Effector memory CD8-positive, alpha-beta T cell (primary cell): ENCODE data around the gene OR13C5.

Experiments used
- ATAC-seq: fragments of 150-1000 bp; cut with Tn5 transposase; replicated peaks from 2 replicates; pipeline ENCODE4 v1.10.0; 2021; ENCODE audit warnings: mild to moderate bottlenecking, moderate library complexity
- DNase-seq, 3 experiments: peaks; one replicate each; pipeline ENCODE4 v3.0.0; 2021
- H3K27ac Mint-ChIP-seq, 2 donors: one replicate each; pipeline ENCODE4 v1.8.0; 2022; ENCODE audit warnings: mild to moderate bottlenecking in 2 of 2, mixed read lengths in 2 of 2, moderate library complexity in 2 of 2
- H3K27me3 Mint-ChIP-seq, 2 donors: one replicate each; pipeline ENCODE4 v1.8.0; 2022; ENCODE audit warnings: mixed read lengths in 2 of 2
- H3K36me3 Mint-ChIP-seq: one replicate; pipeline ENCODE4 v1.8.0; 2022; ENCODE audit warnings: mild to moderate bottlenecking, moderate library complexity, mixed read lengths; ENCODE audit not compliant: insufficient read depth
- H3K4me1 Mint-ChIP-seq, 2 donors: one replicate each; pipeline ENCODE4 v1.8.0; 2022; ENCODE audit warnings: low read depth in 2 of 2, mixed read lengths in 2 of 2
- H3K4me3 Mint-ChIP-seq, 2 donors: one replicate each; pipeline ENCODE4 v1.8.0; 2022; ENCODE audit warnings: mild to moderate bottlenecking in 2 of 2, mixed read lengths in 2 of 2, moderate library complexity in 2 of 2
- H3K9me3 Mint-ChIP-seq, 2 donors: one replicate each; pipeline ENCODE4 v1.8.0; 2022; ENCODE audit warnings: mixed read lengths in 2 of 2

Gene OR13C5

GRCh38 chr9:104580562-104580961, 18.7 kb downstream of the OR13C5 start:
- H3K27ac Mint-ChIP-seq, result no peak overlapping the region
- ATAC-seq (no peak), DNase-seq (no peak)
- H3K4me3 Mint-ChIP-seq, result no peak overlapping the region
- peaks cover 0 to 2% of the 10 kb centered on the region in 2 donors for H3K9me3 Mint-ChIP-seq
- H3K36me3 Mint-ChIP-seq, result no peaks in the 10 kb centered on the region
- no peaks in the 10 kb centered on the region for H3K27me3 Mint-ChIP-seq
- no peaks in the 10 kb centered on the region for H3K4me1 Mint-ChIP-seq

- no peaks in the 10 kb centered on the region for H3K27me3 Mint-ChIP-seq
- DNase-seq (no peak), ATAC-seq (no peak)
- H3K27ac Mint-ChIP-seq, result no peak overlapping the region
- H3K36me3 Mint-ChIP-seq, result no peaks in the 10 kb centered on the region
- peaks cover 0 to 2% of the 10 kb centered on the region in 2 donors for H3K9me3 Mint-ChIP-seq
- H3K4me3 Mint-ChIP-seq, result no peak overlapping the region
- H3K4me1 Mint-ChIP-seq, result no peaks in the 10 kb centered on the region
These were observed 21.9 kb downstream of the OR13C5 start for GRCh38 chr9:104577263-104577662.

GRCh38 chr9:104575456-104575855, 23.8 kb downstream of the OR13C5 start:
- ATAC-seq, result no peak
- no peaks in the 10 kb centered on the region for H3K36me3 Mint-ChIP-seq
- no peak overlapping the region for H3K27ac Mint-ChIP-seq
- no peaks in the 10 kb centered on the region for H3K4me1 Mint-ChIP-seq
- no peaks in the 10 kb centered on the region for H3K27me3 Mint-ChIP-seq
- no peak overlapping the region for H3K4me3 Mint-ChIP-seq
- no peaks in the 10 kb centered on the region for H3K9me3 Mint-ChIP-seq
- DNase-seq, result no peak

- ATAC-seq (no peak), DNase-seq (no peak)
- peaks cover 0 to 7% of the 10 kb centered on the region in 2 donors for H3K9me3 Mint-ChIP-seq
- H3K27me3 Mint-ChIP-seq, result no peaks in the 10 kb centered on the region
- no peaks in the 10 kb centered on the region for H3K36me3 Mint-ChIP-seq
- H3K27ac Mint-ChIP-seq, result no peak overlapping the region
- H3K4me1 Mint-ChIP-seq, result no peaks in the 10 kb centered on the region
- H3K4me3 Mint-ChIP-seq, result no peak overlapping the region
These were observed 26.6 kb downstream of the OR13C5 start for GRCh38 chr9:104572612-104573011.

GRCh38 chr9:104568868-104569267, 30.3 kb downstream of the OR13C5 start, which contains the start of gene OR13C8:
TSS of gene OR13C8 (plus strand) at chr9:104569168. CDS start at chr9:104569168, 0 bp downstream.
- Mint-ChIP-seq H3K9me3 (peaks cover 3 to 7% of the 10 kb centered on the region in 2 donors), H3K27ac (no peak within 1 kb of the TSS), H3K36me3 (no peaks in the 10 kb centered on the region), H3K4me1 (no peaks in the 10 kb centered on the region), H3K4me3 (no peak within 1 kb of the TSS), H3K27me3 (no peaks in the 10 kb centered on the region)
- DNase-seq, result no peak
- no peak for ATAC-seq

GRCh38 chr9:104564358-104564757, 34.9 kb downstream of the OR13C5 start:
- no peaks in the 10 kb centered on the region for H3K27me3 Mint-ChIP-seq
- DNase-seq (no peak), ATAC-seq (no peak)
- no peak overlapping the region for H3K4me3 Mint-ChIP-seq
- H3K9me3 Mint-ChIP-seq, result peaks cover 4 to 6% of the 10 kb centered on the region in 2 donors
- no peaks in the 10 kb centered on the region for H3K4me1 Mint-ChIP-seq
- no peaks in the 10 kb centered on the region for H3K36me3 Mint-ChIP-seq
- H3K27ac Mint-ChIP-seq, result no peak overlapping the region

- Mint-ChIP-seq H3K4me3 (no peak overlapping the region), H3K27me3 (no peaks in the 10 kb centered on the region), H3K9me3 (peaks cover 7 to 16% of the 10 kb centered on the region in 2 donors), H3K36me3 (no peaks in the 10 kb centered on the region), H3K27ac (no peak overlapping the region), H3K4me1 (no peaks in the 10 kb centered on the region)
- DNase-seq (no peak), ATAC-seq (no peak)
These were observed 42.2 kb downstream of the OR13C5 start for GRCh38 chr9:104556830-104557634.

GRCh38 chr9:104555521-104555920, 43.7 kb downstream of the OR13C5 start:
- Mint-ChIP-seq H3K27ac (no peak overlapping the region), H3K27me3 (no peaks in the 10 kb centered on the region), H3K9me3 (peaks cover 7 to 13% of the 10 kb centered on the region in 2 donors), H3K36me3 (no peaks in the 10 kb centered on the region), H3K4me3 (no peak overlapping the region), H3K4me1 (no peaks in the 10 kb centered on the region)
- no peak for ATAC-seq
- no peak for DNase-seq

GRCh38 chr9:104553261-104553660, 46.0 kb downstream of the OR13C5 start:
- H3K9me3 Mint-ChIP-seq, result peaks cover 7 to 12% of the 10 kb centered on the region in 2 donors
- no peak for DNase-seq
- no peaks in the 10 kb centered on the region for H3K36me3 Mint-ChIP-seq
- H3K27ac Mint-ChIP-seq, result no peak overlapping the region
- H3K4me3 Mint-ChIP-seq, result no peak overlapping the region
- no peaks in the 10 kb centered on the region for H3K27me3 Mint-ChIP-seq
- no peaks in the 10 kb centered on the region for H3K4me1 Mint-ChIP-seq
- no peak for ATAC-seq
